Stimulated activated CD8-positive, alpha-beta memory T cell treated with anti-CD3 and anti-CD28 coated beads, Interleukin-4, amount 100 ng/mL, for 48 hours (primary cell): Measurements from ENCODE around the gene ZNF728.
"Not testable (repeated sequence)": the region's sequence is repeated elsewhere in the genome, so short reads cannot be mapped to it uniquely, and the experiment has no call there.

ENCODE experiments used
- DNase-seq: peaks from one replicate; pipeline ENCODE4 v3.0.0-alpha.2; 2020

The ZNF728 gene

DNA sequence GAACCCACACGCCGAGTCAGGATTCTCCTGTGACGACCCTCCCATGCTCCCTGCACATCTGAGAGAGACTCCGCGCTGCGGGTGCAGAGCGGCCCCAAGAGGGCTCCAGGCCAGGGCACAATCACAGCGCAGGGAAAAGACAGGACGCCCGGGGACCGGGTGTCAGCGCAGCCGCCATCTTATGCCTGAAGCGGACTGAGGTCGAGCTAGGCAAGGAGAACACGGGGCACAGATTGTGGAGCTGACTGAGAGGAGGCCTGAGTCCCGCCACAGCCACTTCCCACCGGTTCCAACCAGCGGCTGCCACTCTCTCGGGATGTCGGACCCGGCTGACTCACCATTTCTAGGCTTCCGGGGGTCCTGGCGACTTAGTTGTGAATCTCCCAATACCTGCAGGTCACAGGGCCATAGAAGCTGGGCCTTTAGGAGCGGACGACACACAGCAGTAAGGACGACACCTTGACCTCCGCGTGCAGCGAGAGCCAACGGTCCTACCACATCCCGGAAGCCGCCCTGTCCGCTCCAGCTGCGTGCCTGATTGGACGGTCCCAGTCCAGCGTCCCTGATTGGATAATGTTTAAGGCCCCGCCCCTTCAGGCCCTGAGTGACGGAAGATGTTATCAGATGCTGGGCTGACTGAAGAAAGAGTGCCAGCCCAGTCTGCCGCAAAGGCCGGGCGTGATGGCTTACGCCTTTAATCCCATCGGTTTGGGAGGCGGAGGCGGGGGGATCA, at the start of gene ZNF728:
ZNF728 (minus strand) TSS at position 487 of the 733 bp plus-strand sequence; CDS start at position 341, 146 bp downstream.
- no peak for DNase-seq

DNA sequence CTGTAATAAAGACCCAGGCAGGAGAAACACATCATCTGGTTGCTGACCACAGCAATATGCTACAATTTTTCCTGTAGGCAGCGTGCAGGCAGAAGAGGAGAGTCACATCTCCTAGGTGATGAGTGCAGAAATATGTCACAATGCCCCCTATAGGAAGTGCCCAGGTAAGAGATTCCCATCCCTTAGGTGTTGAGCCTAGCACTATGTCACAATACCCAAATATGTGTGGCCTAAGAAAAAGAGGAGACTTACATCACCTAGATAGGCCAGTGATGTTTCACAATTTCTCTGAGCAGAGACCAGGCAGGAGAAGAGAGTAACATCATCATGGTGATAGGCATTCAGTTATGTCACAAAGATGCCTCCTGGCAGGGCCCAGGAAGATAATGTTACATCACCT, 49.4 kb upstream of the ZNF728 start:
- no peak for DNase-seq

DNA sequence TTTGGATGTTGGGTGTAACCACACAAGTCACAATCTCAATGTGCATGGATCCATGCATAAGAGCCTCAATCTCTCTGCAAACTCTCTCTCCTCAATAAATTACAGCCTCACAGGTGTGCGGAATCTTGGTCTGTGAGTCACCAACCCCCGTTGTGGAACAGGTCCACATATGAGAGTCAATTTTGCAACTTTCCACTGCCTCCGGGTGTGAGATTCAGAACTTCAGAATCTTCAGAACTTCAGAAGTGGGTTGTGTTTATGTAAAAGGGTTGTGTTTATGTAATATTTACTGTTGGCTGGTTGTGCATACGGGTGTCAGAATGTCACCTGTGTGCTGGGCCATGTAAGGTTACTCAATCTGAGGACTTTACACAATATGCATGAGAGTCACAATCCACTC, 46.3 kb upstream of the ZNF728 start:
- DNase-seq, result no peak

DNA sequence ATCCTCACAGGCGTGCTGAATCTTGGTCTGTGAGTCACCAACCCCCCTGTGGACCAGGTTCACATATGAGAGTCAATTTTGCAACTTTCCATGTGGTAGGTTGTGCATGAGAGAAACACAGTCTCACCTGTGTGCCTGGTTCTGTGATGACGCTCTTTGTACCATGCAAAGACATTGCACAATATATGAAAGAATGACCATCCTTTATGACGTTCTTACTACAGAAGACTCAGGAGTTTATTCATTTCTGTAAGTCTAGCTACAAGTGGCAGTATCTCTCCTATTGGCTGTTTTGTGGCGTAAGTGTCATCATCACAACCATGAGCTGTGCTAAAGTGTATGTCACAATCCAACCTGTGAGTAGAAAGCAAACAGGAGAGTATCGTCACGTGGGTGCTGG, 43.8 kb upstream of the ZNF728 start:
- no peak for DNase-seq

DNA sequence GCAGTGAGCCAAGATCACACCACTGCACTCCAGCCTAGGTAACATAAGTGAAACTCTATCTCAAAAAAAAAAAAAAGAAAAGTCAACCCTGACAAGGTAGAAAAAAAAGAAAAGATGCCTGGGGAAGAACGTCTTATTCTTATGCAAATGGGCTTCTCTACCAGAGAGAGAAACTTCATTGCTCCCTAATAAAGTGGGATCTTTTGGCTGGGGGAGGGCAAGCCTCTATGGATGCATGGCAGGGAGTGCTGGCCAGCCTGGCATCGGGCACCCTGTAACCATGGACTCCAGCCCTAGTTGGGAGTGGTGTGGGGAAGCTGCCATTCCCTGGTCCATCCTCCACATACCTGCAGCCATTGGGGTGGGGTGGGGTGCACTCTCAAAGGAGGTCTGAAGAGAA, 30.7 kb upstream of the ZNF728 start:
- no peak for DNase-seq

DNA sequence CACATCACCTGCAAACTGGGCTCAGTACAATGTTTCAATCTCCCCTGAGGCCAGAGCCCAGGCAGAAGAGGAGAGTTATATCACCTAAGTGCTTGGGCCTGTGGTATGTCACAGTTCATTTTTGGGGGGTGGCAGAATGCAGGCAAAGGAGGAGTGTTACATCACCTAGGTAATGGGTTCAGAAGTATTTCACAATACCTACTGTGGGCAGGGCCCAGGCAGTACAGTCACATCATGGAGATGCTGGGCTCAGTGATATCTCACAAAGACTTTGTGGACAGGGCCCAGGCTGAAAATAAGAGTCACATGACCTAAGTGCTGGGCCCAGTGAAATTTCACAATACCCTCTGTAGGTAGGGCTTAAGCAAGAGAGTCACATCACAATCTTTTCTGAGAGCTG, 12.7 kb upstream of the ZNF728 start:
- no peak for DNase-seq

DNA sequence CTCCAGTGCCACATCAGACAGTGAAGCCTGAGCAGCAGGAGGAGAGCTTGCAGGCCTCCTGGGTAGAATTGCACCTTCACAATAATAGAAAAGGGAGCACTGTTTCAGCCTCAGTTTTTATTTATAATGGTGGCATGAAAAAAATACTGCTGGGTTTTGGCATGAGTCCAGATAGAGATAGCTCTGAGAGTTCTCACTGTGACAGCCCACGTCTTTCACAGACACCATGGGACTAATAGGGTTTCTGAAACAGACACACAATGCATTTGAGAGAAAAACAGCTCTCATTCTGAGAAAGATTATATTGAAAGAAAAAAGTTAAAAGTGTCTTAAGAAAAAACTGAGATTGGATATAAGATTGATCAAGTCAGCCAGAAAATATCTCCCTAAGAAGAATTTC, 8.0 kb downstream of the ZNF728 start:
- DNase-seq, result not testable (repeated sequence)

DNA sequence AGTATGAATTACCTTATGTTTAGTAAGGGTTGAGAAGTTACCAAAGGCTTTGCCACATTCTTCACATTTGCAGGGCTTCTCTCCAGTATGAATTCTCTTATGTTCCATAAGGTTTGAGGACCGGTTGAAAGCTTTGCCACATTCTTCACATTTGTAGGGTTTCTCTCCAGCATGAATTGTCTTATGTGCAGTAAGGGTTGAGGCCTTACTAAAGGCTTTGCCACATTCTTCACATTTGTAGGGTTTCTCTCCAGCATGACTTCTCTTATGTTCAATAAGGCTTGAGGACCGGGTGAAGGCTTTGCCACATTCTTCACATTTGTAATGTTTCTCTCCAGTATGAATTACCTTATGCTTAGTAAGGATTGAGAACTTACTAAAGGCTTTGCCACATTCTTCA, 26.7 kb downstream of the ZNF728 start:
- no peak for DNase-seq

DNA sequence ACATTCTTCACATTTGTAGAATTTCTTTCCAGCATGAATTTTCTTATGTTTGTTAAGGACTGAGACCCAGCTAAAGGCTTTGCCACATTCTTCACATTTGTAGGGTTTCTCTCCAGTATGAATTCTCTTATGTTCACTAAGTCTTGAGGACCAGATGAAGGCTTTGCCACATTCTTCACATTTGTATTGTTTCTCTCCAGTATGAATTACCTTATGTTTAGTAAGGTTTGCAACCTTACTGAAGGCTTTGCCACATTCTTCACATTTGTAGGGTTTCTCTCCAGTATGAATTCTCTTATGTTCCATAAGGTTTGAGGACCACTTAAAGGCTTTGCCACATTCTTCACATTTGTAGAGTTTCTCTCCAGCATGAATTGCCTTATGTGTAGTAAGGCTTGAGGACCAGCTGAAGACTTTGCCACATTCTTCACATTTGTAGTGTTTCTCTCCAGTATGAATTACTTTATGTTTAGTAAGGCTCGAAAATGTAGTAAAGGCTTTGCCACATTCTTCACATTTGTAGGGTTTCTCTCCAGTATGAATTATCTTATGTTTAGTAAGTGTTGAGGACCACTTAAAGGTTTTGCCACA, 27.3 kb downstream of the ZNF728 start:
- DNase-seq, result not testable (repeated sequence)

DNA sequence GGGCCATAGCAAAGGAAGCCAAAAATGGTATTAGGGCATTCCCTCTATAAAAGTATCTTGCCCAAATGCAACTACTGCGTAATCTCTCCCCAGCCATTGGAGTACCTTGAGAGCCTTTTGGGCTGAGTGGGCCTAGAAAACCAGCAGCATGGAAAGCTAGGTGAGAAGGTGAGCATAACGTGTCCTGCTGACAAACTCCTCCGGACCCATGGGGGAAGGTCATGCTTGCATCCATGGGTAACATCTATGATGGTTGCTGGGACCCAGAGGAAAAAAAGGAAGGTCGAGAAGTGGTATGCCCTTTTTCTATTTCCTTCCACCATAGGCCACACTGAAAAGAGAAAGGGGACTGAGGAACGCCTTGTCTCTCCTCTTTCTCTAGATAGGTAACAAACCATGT, 57.4 kb downstream of the ZNF728 start:
- DNase-seq, result no peak

DNA sequence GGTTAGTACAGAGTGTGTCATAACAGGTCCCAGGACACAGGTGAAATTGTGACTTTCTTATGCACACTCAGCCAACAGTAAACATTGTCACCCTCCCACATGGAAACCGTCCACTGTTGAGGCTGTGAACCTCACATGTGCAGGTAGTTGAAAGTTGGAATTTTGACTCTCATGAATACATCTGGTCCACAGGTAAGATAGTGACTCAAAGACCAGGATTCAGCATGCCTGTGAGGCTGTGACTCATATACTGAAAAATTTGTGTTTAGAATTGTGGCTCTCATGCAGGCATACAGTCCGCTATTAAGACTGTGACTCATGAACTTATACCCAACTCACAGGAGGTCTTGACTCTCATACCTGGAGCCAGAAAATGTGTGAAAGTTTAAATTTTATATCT, 67.8 kb downstream of the ZNF728 start:
- no peak for DNase-seq

DNA sequence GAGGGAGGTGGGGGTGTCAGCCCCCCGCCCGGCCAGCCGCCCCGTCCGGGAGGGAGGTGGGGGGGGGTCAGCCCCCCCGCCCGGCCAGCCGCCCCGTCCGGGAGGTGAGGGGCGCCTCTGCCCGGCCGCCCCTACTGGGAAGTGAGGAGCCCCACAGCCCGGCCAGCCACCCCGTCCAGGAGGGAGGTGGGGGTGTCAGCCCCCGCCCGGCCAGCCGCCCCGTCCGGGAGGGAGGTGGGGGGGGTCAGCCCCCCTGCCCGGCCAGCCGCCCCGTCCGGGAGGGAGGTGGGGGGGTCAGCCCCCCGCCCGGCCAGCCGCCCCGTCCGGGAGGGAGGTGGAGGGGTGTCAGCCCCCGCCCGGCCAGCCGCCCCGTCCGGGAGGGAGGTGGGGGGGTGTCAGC, 75.4 kb downstream of the ZNF728 start:
- not testable (repeated sequence) for DNase-seq

DNA sequence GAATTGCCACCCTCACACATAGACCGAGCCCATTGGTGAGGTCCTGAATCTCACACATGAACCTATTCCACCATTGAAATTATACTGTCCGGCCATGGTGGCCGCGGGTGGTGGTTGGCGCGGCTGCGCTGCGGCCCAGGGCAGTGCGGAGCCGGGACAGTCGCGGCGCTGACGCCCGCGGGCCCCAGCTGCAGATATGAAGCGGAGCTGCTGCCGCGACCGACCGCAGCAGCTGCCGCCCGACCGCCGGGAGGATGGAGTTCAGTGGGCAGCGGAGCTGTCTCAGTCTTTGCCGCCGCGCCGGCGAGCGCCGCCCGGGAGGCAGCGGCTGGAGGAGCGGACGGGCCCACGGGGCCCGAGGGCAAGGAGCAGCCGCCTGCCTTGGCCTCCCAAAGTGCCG, 77.8 kb downstream of the ZNF728 start:
- not testable (repeated sequence) for DNase-seq
